Thyroid gland (tissue), 4 donors: Measurements from ENCODE around the gene LOXL4. TPM values are rescaled to one million over a fixed set of nuclear protein-coding genes. Genes with fewer than 3 reads are reported as not detected.
A peak's percentile ranks its signal among the peaks of the same experiment; 100 is the strongest.

Experiments used
- DNase-seq, 2 donors: peaks; one replicate each; pipeline ENCODE4 v3.0.0-alpha.2; 2019
- H3K27ac ChIP-seq, 3 donors: fragments of 200-600 bp; sonication (generic); 1 replicate in 2 of 3; 2 replicates in 1 of 3; pipeline ENCODE4 v1.5.1; 2016 to 2019; ENCODE audit warnings: mild to moderate bottlenecking in 1 of 3, moderate library complexity in 1 of 3
- H3K27me3 ChIP-seq: fragments of 200-600 bp; sonication (generic); one replicate; pipeline ENCODE4 v1.5.1; 2019
- H3K36me3 ChIP-seq, 2 donors: fragments of 200-600 bp; sonication (generic); one replicate each; pipeline ENCODE4 v1.5.1; 2016 to 2019
- H3K4me1 ChIP-seq, 2 donors: fragments of 200-600 bp; sonication (generic); one replicate each; pipeline ENCODE4 v1.5.1; 2017 to 2019
- H3K4me3 ChIP-seq, 3 donors: fragments of 200-600 bp; sonication (generic); replicated peaks in 1 of 3; 1 replicate in 2 of 3; 2 replicates in 1 of 3; pipeline ENCODE4 v1.5.1; 2016; ENCODE audit warnings: mild to moderate bottlenecking in 1 of 3
- H3K9me3 ChIP-seq: fragments of 200-600 bp; sonication (generic); one replicate; pipeline ENCODE4 v1.5.1; 2017
- POLR2A ChIP-seq, 2 donors: fragments of 450-650 bp; IDR thresholded peaks; one replicate each; pipeline ENCODE4 v1.6.1; 2017; ENCODE audit warnings: antibody characterized with exemption in 2 of 2, mild to moderate bottlenecking in 2 of 2, moderate library complexity in 1 of 2
- WGBS, 2 donors: methylation state at CpG; one replicate each; pipeline ENCODE4 v1.1.5; 2017; 5-methylcytosine and 5-hydroxymethylcytosine counted together
- intact Hi-C: fragments of 100-400 bp; cut with DNase I; formaldehyde crosslinking; loops from one replicate; pipeline ENCODE4 v1.15.1; 2023
- total RNA-seq, 4 donors: library from RNA; depleted of rRNA; stranded (reverse); fragments of >200 nt; gene quantifications; one replicate each; pipeline ENCODE4 v1.2.3, GENCODE V29; 2016
- TF ChIP-seq, protein P1 (sequence below), 6 experiments: fragments of 200-600 bp in 3 of 6; fragments of 450-650 bp in 3 of 6; sonication (generic) in 3 of 6; IDR thresholded peaks; one replicate each; pipeline ENCODE4 v1.5.1; 2016 to 2019; ENCODE audit warnings: antibody characterized with exemption in 6 of 6, mild to moderate bottlenecking in 2 of 6, inconsistent platforms in 1 of 6, moderate library complexity in 1 of 6

LOXL4 gene
- 10 to 100 TPM; 11.9 to 20.5 (median 15.3) TPM for total RNA-seq

DNA sequence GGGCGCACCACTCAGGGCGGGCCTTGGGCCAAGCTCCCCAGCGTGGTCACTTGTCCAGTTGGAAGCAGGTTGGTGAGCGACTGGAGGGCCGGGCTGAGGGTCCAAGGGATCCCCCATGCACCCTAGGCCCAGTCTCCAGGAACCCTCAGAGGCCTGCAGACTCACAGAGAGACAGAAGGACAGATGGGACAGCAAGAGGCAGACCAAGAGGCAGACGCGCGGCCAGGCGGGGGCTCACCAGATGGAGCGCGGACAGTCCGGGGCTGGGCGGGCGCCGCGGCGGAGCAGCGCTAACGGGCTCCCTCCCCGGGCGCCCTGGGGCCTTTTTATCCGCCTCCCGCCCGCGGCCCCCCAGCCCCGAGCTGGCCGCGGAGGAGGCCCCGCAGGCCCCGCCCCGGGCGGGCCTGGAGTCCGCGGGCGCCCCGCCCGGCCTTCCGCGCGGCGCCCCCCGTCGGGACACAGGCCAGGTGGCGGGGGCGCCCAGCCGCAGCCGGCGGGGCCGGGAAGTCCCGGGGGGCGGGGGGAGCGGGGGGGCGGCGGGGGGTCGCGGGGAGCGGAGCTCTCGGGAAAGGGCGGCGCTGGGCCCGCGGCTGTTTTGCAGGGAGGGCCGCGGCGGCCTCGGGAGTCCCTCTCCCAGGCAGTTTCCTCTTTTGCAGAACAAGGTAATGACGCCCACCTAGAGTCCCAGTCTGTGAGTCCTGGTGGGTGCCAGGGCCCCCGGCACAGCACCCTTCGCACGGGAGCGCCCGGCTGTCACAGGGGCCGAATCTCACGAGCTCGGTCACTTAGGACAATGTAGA is at the start of gene LOXL4:
Gene LOXL4 (minus strand): TSS at position 301 of the 800 bp plus-strand sequence. CDS start 5,175 bp downstream, outside the sequence.
- Histone ChIP-seq H3K4me1 (peaks cover 49 to 69% of the 10 kb centered on the region in 2 donors), H3K27ac (peak within 1 kb of the TSS; percentile 90 to 97 (median 92)), H3K27me3 (no peaks in the 10 kb centered on the region), H3K4me3 (peak within 1 kb of the TSS in 2 of 3 donors; percentile 23 to 54), H3K9me3 (no peaks in the 10 kb centered on the region), H3K36me3 (no peaks in the 10 kb centered on the region)
- 0% methylated on average over 7 to 8 of the region's 75 CpGs for WGBS, 2 donors
- TF ChIP-seq, protein P1, sequence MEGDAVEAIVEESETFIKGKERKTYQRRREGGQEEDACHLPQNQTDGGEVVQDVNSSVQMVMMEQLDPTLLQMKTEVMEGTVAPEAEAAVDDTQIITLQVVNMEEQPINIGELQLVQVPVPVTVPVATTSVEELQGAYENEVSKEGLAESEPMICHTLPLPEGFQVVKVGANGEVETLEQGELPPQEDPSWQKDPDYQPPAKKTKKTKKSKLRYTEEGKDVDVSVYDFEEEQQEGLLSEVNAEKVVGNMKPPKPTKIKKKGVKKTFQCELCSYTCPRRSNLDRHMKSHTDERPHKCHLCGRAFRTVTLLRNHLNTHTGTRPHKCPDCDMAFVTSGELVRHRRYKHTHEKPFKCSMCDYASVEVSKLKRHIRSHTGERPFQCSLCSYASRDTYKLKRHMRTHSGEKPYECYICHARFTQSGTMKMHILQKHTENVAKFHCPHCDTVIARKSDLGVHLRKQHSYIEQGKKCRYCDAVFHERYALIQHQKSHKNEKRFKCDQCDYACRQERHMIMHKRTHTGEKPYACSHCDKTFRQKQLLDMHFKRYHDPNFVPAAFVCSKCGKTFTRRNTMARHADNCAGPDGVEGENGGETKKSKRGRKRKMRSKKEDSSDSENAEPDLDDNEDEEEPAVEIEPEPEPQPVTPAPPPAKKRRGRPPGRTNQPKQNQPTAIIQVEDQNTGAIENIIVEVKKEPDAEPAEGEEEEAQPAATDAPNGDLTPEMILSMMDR (IDR thresholded peaks at IDR 0.05): no peak
- TF ChIP-seq POLR2A (IDR thresholded peaks at IDR 0.05): peak; percentile 23 to 60
- peak; percentile 85 to 87 for DNase-seq
- intact Hi-C loops: no loop called here

DNA sequence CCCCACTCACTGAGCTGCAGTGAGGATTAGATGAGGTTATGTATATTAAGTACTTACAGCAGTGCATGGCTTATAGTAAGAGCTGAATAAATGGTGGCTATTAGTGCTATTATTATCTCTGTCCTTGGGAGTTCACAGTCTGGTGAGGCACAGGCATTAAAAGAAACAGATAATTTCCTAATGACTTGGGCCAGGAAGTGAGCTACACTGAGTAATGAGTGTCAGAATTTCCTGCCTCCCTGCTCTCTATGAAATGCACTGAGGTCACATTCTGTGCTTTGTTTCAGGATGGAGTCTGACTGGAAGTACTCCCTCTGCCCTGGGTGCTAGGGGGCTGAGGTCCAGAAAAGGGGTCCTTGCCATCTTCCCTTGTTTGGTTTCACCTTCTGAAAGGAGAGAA is 48.7 kb upstream of the LOXL4 start:
- H3K9me3 ChIP-seq: no peaks in the 10 kb centered on the region
- H3K27ac ChIP-seq: no peak overlapping the region
- DNase-seq: no peak
- H3K4me3 ChIP-seq: no peak overlapping the region
- no peaks in the 10 kb centered on the region for H3K27me3 ChIP-seq
- no peaks in the 10 kb centered on the region for H3K4me1 ChIP-seq
- no peak for TF ChIP-seq POLR2A (IDR thresholded peaks at IDR 0.05)
- TF ChIP-seq, protein P1 (IDR thresholded peaks at IDR 0.05): no peak
- no peaks in the 10 kb centered on the region for H3K36me3 ChIP-seq
- intact Hi-C loops: no loop called here

DNA sequence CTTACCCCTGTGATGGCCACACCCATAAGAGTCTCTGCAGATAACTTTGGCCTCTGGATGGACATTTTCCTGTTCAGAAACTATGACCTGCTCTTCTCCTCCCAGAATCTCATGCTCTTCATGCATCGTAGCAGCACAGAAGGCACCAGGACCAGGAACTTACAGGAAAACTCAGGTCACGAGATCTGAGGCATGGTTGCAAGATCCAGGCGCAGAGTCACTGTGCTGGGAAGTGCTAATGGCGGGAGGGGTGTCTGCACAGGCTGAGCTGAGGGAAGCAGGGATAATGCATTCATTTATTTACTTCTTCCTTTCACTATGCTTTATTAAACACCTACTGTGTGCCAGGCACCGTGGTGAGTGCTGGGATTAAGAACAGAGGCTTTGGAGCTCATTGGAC is 48.2 kb upstream of the LOXL4 start:
- no peak overlapping the region for H3K27ac ChIP-seq
- no peaks in the 10 kb centered on the region for H3K27me3 ChIP-seq
- no peaks in the 10 kb centered on the region for H3K36me3 ChIP-seq
- TF ChIP-seq, protein P1 (IDR thresholded peaks at IDR 0.05): no peak
- 66 to 79% methylated on average over 5 of the region's 5 CpGs for WGBS, 2 donors
- no peak overlapping the region for H3K4me3 ChIP-seq
- H3K9me3 ChIP-seq: no peaks in the 10 kb centered on the region
- intact Hi-C loops: no loop called here
- no peak for DNase-seq
- H3K4me1 ChIP-seq: no peaks in the 10 kb centered on the region

DNA sequence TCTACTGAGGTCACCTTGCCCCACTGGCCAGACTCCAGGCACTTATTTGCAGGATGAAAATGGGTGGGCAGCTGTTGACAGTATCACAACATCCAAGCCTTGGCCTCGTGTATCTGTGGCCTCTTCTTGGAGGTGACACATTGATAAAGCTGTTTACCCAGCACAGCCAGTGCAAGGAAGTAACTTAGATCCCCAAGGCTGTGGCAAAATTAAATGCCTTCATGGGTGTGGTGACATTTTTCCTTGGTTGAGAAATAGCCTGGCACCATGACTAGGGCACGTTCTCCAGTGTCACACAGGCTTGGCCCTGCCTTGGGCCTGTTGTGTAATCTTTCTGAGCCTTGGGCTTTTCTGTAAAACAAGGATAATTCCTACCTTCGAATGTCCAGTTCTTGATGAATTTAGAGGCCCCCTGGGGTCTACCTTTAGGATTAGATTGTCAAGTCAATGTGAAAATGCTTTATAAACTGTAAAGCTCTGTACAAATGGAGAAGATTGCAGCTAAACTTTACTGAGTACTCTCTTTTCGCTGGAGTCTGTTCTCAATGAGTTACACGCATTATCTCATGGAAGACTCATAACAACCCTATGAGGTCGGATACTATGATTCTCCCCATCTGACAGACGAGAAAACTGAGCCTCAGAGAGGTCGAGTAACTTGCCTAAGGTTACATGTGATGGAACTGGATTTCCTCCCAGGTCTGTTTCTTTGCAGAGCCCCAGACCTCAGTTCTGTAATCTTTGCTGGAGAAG is 46.7 kb upstream of the LOXL4 start:
- H3K27me3 ChIP-seq: no peaks in the 10 kb centered on the region
- no peak overlapping the region for H3K27ac ChIP-seq
- no peaks in the 10 kb centered on the region for H3K36me3 ChIP-seq
- no peak for TF ChIP-seq POLR2A (IDR thresholded peaks at IDR 0.05)
- TF ChIP-seq, protein P1 (IDR thresholded peaks at IDR 0.05): no peak
- no peaks in the 10 kb centered on the region for H3K9me3 ChIP-seq
- no peak for DNase-seq
- intact Hi-C loops: loop anchor here (5.0 kb wide), 1 partner anchor 57 kb away; no protein-coding TSS in a partner anchor
- 85 to 88% methylated on average over 8 of the region's 8 CpGs for WGBS, 2 donors
- no peak overlapping the region for H3K4me3 ChIP-seq
- H3K4me1 ChIP-seq: peaks cover 0 to 2% of the 10 kb centered on the region in 2 donors

DNA sequence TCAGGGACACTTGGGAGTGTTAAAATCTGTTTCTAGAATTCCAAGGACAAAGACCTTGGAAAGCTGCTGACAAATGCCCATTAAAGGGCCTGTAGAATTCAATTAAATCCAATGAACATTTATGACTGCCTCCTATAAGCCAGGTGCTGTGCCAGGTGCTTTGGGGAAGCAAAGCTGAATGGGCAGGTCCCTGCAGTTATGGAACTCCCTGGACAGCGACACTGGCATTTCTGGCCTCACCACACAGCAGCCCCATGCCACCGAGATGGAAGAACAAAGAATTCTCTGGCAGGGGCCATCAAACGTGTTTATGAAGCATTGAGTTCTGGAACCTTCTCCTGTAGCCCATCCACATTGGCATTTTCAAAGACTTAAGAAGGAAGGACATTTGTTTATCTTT is 45.6 kb upstream of the LOXL4 start:
- no peak for TF ChIP-seq POLR2A (IDR thresholded peaks at IDR 0.05)
- TF ChIP-seq, protein P1 (IDR thresholded peaks at IDR 0.05): no peak
- H3K9me3 ChIP-seq: no peaks in the 10 kb centered on the region
- no peaks in the 10 kb centered on the region for H3K27me3 ChIP-seq

More for the DNA sequence above, 45.6 kb upstream of the LOXL4 start:
- H3K27ac ChIP-seq: no peak overlapping the region
- no peak for DNase-seq
- intact Hi-C loops: loop anchor here (5.0 kb wide), 1 partner anchor 56 kb away; no protein-coding TSS in a partner anchor
- H3K36me3 ChIP-seq: no peaks in the 10 kb centered on the region
- H3K4me1 ChIP-seq: peaks cover 3 to 10% of the 10 kb centered on the region in 2 donors
- WGBS, 2 donors: 85% methylated on average over 3 of the region's 3 CpGs
- H3K4me3 ChIP-seq: no peak overlapping the region
